Measurements from ENCODE around the gene PSMB7. TPM values are rescaled to one million over a fixed set of nuclear protein-coding genes. Genes with fewer than 3 reads are reported as not detected.

PSMB7 gene
- total RNA-seq, 1 experiment from 2014 or later: 380 TPM

DNA sequence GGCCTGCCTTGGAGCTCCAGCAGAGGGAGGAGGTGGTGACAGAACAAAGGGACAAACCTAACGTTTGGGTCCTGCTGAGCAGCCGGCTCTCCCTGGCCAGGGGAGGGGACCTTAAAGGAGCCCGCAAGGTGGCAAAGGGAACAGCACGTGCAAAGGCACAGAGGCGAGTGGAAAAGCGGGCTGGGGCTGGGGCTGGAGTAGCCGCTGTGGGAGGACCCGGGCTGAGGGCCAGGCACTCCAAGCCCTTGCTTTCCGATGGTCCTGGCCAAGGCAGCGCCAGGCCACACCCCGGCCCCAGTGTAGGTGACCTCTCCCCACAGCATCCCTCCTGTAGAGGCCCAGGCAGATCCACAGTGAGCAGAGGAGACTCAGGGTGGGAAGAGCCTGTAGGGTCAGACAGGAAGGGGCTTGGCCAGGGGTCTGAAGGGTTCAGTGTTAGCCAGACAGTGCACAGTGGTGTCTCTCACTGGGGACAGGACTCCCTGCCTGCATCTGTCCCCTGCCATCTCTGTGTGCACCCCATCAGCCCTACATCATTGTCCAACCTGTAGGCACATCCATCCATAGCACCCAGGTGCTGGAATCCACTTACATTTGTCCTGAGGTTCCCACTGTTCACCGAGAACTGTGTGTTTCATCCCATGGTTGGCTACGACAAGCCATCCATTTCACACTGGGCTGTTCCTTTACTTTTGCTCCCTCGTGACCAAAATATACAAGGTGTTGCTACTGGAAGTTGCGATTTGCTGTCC lies 80.5 kb downstream of the PSMB7 start:
- intact Hi-C loops (cut with micrococcal nuclease; ENCODE audit: unreplicated experiment): no loop called here
- BruUV-seq (replicated peaks): no TSS peak
- no peaks in the 10 kb centered on the region for H3K4me1 ChIP-seq (ENCODE audit: insufficient read depth, low read length, poor library complexity, severe bottlenecking)
- no peak overlapping the region for H3K4me3 ChIP-seq (ENCODE audit: low read depth, low read length, poor library complexity, severe bottlenecking)
- no peak overlapping the region for H3K27ac ChIP-seq (ENCODE audit: low read depth, low read length, poor library complexity, severe bottlenecking)
- peaks cover 11% of the 10 kb centered on the region for H3K36me3 ChIP-seq (ENCODE audit: insufficient read depth, low read length, poor library complexity, severe bottlenecking)
- ChIA-PET POLR2A (ENCODE audit: low non-redundant PET) (no interaction called here), CTCF (interaction anchor here (0.5 kb wide), 1 partner anchor 1000 kb away, joined by 4 read pairs; no protein-coding TSS in a partner anchor)
- DNase-seq (ENCODE audit: low spot score): no peak
- TF ChIP-seq, protein P1, sequence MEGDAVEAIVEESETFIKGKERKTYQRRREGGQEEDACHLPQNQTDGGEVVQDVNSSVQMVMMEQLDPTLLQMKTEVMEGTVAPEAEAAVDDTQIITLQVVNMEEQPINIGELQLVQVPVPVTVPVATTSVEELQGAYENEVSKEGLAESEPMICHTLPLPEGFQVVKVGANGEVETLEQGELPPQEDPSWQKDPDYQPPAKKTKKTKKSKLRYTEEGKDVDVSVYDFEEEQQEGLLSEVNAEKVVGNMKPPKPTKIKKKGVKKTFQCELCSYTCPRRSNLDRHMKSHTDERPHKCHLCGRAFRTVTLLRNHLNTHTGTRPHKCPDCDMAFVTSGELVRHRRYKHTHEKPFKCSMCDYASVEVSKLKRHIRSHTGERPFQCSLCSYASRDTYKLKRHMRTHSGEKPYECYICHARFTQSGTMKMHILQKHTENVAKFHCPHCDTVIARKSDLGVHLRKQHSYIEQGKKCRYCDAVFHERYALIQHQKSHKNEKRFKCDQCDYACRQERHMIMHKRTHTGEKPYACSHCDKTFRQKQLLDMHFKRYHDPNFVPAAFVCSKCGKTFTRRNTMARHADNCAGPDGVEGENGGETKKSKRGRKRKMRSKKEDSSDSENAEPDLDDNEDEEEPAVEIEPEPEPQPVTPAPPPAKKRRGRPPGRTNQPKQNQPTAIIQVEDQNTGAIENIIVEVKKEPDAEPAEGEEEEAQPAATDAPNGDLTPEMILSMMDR (conservative IDR thresholded peaks at IDR 0.05; ENCODE audit: low read depth, low read length): no peak
- no peak for TF ChIP-seq EZH2 (IDR thresholded peaks at IDR 0.05; ENCODE audit: borderline replicate concordance, low read depth, low read length, poor library complexity, severe bottlenecking)
- no peaks in the 10 kb centered on the region for H3K27me3 ChIP-seq (replicated peaks; ENCODE audit: insufficient read depth, low read depth, low read length, poor library complexity)
- H3K9me3 ChIP-seq (ENCODE audit: low read depth, low read length, poor library complexity, severe bottlenecking): no peaks in the 10 kb centered on the region

DNA sequence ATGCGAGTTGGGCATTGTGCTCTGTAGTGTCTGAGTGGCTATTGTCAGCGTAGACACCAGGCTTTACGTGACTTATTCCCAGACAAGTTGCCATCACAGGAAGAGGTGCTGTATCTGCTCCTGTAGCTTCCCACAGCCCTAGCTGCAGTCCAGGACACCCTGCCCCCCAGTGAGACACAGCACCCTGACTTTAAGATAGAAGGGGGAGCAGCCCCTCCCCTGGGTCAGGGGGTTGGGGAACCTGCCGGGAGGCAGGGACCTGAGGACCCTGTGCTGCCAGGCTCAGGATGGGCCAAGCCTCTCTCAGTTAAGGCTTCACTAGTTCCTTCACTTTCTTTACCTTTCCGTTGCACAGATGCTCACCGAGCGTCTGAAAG lies 82.1 kb downstream of the PSMB7 start:
- H3K9me3 ChIP-seq (ENCODE audit: low read depth, low read length, poor library complexity, severe bottlenecking): no peaks in the 10 kb centered on the region
- TF ChIP-seq, protein P1 (conservative IDR thresholded peaks at IDR 0.05; ENCODE audit: low read depth, low read length): no peak
- TF ChIP-seq EZH2 (IDR thresholded peaks at IDR 0.05; ENCODE audit: borderline replicate concordance, low read depth, low read length, poor library complexity, severe bottlenecking): no peak
- intact Hi-C loops (cut with micrococcal nuclease; ENCODE audit: unreplicated experiment): no loop called here
- no peak overlapping the region for H3K4me3 ChIP-seq (ENCODE audit: low read depth, low read length, poor library complexity, severe bottlenecking)
- ChIA-PET CTCF (no interaction called here), POLR2A (ENCODE audit: low non-redundant PET) (no interaction called here)
- H3K27me3 ChIP-seq (replicated peaks; ENCODE audit: insufficient read depth, low read depth, low read length, poor library complexity): no peaks in the 10 kb centered on the region
- peaks cover 11% of the 10 kb centered on the region for H3K36me3 ChIP-seq (ENCODE audit: insufficient read depth, low read length, poor library complexity, severe bottlenecking)
- no TSS peak for BruUV-seq (replicated peaks)
- H3K27ac ChIP-seq (ENCODE audit: low read depth, low read length, poor library complexity, severe bottlenecking): no peak overlapping the region
- no peak for DNase-seq (ENCODE audit: low spot score)
- H3K4me1 ChIP-seq (ENCODE audit: insufficient read depth, low read length, poor library complexity, severe bottlenecking): no peaks in the 10 kb centered on the region

DNA sequence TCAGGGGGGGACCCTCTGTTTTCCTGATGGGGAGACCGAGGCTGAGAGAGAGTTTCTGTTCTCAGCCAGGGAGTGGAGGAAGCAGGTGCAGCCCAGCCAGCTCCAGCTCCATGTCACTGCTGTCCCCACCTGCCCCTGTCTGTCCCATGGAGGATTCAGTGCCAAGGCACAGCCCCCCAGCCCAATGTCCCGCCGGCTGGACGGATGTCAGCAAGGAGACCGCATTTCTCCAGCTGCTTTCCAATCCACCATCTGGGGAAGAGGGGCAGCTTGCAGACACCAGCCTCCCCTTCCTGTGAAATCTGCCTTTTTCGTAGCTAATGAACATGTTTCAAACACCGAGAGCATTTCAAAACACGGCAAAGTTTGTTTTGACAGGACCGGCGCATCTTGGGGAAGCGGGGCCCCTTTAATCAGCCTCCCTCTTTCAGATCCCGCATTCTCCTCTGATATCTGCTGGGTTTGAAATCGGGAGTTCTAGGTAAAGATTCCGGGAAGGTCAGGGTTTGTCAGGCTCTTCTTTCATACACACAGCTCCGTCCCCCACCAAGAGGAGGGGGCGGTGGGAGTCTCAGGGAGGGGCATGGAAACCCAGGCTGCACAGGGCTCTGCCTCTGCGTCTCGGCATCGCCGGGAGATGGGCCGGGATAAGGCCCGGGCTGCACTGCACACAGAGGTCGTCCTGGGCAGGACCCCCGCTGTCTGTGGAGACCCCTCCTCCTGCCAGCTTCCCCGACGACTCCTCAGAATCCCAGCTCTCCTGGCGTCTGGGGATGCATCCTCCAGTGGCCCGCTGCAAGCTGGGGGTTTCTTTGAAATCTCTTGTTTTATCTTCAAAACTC lies 82.7 kb downstream of the PSMB7 start:
- intact Hi-C loops (cut with micrococcal nuclease; ENCODE audit: unreplicated experiment): no loop called here
- Histone ChIP-seq H3K9me3 (ENCODE audit: low read depth, low read length, poor library complexity, severe bottlenecking) (no peaks in the 10 kb centered on the region), H3K4me3 (ENCODE audit: low read depth, low read length, poor library complexity, severe bottlenecking) (no peak overlapping the region), H3K27me3 (replicated peaks; ENCODE audit: insufficient read depth, low read depth, low read length, poor library complexity) (no peaks in the 10 kb centered on the region), H3K4me1 (ENCODE audit: insufficient read depth, low read length, poor library complexity, severe bottlenecking) (no peaks in the 10 kb centered on the region), H3K27ac (ENCODE audit: low read depth, low read length, poor library complexity, severe bottlenecking) (no peak overlapping the region), H3K36me3 (ENCODE audit: insufficient read depth, low read length, poor library complexity, severe bottlenecking) (peaks cover 5% of the 10 kb centered on the region)
- CTCF ChIA-PET: no interaction called here
- no peak for DNase-seq (ENCODE audit: low spot score)
- TF ChIP-seq, protein P1 (conservative IDR thresholded peaks at IDR 0.05; ENCODE audit: low read depth, low read length): no peak
- no peak for TF ChIP-seq EZH2 (IDR thresholded peaks at IDR 0.05; ENCODE audit: borderline replicate concordance, low read depth, low read length, poor library complexity, severe bottlenecking)
- no TSS peak for BruUV-seq (replicated peaks)
- POLR2A ChIA-PET (ENCODE audit: low non-redundant PET): no interaction called here
